ENCODE results near the gene UNC13D. TPM values are rescaled to one million over a fixed set of nuclear protein-coding genes. Genes with fewer than 3 reads are reported as not detected.

The UNC13D gene
- total and polyA plus RNA-seq, 10 donors = 36.4 to 187 (median 120) TPM

GRCh38 chr17:75825748-75826370 is 18.3 kb downstream of the UNC13D start:
- H3K27ac ChIP-seq = peak overlapping the region in 7 of 8 donors; percentile 15 to 84 (median 78)
- H3K4me3 ChIP-seq = no peak overlapping the region
- peaks cover 17 to 86% (median 44%) of the 10 kb centered on the region in 6 donors for H3K4me1 ChIP-seq
- DNase-seq = no peak
- peaks cover 0 to 100% (median 79%) of the 10 kb centered on the region in 6 donors for H3K36me3 ChIP-seq
- TF ChIP-seq POLR2A (IDR thresholded peaks at IDR 0.05) = no peak
- peak in 2 of 3 donors; percentile 6 to 11 for TF ChIP-seq POLR2AphosphoS5 (IDR thresholded peaks at IDR 0.05)
- 75 to 91% (median 84%) methylated on average over 10 to 12 of the region's 12 CpGs for WGBS, 5 donors
- H3K9me3 ChIP-seq = no peaks in the 10 kb centered on the region
- intact Hi-C loops (cut with DNase I; ENCODE audit: low total_unique reads) = no loop called here
- H3K27me3 ChIP-seq (replicated peaks in 1 of 7) = no peaks in the 10 kb centered on the region

GRCh38 chr17:75825149-75825552 is 19.1 kb downstream of the UNC13D start:
- H3K4me1 ChIP-seq = peaks cover 14 to 79% (median 41%) of the 10 kb centered on the region in 6 donors
- peaks cover 0 to 100% (median 79%) of the 10 kb centered on the region in 6 donors for H3K36me3 ChIP-seq
- WGBS, 5 donors = 77 to 91% (median 87%) methylated on average over 8 to 13 of the region's 13 CpGs
- DNase-seq = no peak
- intact Hi-C loops (cut with DNase I; ENCODE audit: low total_unique reads) = no loop called here
- H3K27me3 ChIP-seq (replicated peaks in 1 of 7) = no peaks in the 10 kb centered on the region
- peak overlapping the region in 7 of 8 donors; percentile 29 to 84 (median 78) for H3K27ac ChIP-seq
- H3K4me3 ChIP-seq = no peak overlapping the region
- peak in 1 of 3 donors; percentile 58 for TF ChIP-seq POLR2AphosphoS5 (IDR thresholded peaks at IDR 0.05)
- TF ChIP-seq POLR2A (IDR thresholded peaks at IDR 0.05) = no peak
- no peaks in the 10 kb centered on the region for H3K9me3 ChIP-seq

GRCh38 chr17:75824666-75825065 is 19.5 kb downstream of the UNC13D start:
- peak overlapping the region; percentile 29 to 84 (median 72) for H3K27ac ChIP-seq
- H3K4me1 ChIP-seq = peaks cover 14 to 74% (median 38%) of the 10 kb centered on the region in 6 donors
- H3K4me3 ChIP-seq = no peak overlapping the region
- WGBS, 5 donors = 51 to 82% (median 70%) methylated on average over 2 of the region's 2 CpGs
- no peaks in the 10 kb centered on the region for H3K27me3 ChIP-seq (replicated peaks in 1 of 7)
- peaks cover 0 to 100% (median 79%) of the 10 kb centered on the region in 6 donors for H3K36me3 ChIP-seq
- H3K9me3 ChIP-seq = no peaks in the 10 kb centered on the region
- TF ChIP-seq CTCF (IDR thresholded peaks at IDR 0.05 in 8 of 11, conservative IDR thresholded peaks at IDR 0.05 in 3 of 11) = no peak
- TF ChIP-seq POLR2AphosphoS5 (IDR thresholded peaks at IDR 0.05) = peak in 2 of 3 donors; percentile 4 to 23
- intact Hi-C loops (cut with DNase I; ENCODE audit: low total_unique reads) = no loop called here
- DNase-seq = no peak

- Histone ChIP-seq H3K9me3 (no peaks in the 10 kb centered on the region), H3K36me3 (peaks cover 0 to 100% (median 80%) of the 10 kb centered on the region in 6 donors)
- WGBS, 5 donors = 85 to 93% (median 89%) methylated on average over 8 to 13 of the region's 13 CpGs
Measured at GRCh38 chr17:75824050-75824552, 20.1 kb downstream of the UNC13D start.

GRCh38 chr17:75823257-75824041 is 20.8 kb downstream of the UNC13D start:
- Histone ChIP-seq H3K27me3 (replicated peaks in 1 of 7) (no peaks in the 10 kb centered on the region), H3K27ac (peak overlapping the region in 5 of 8 donors; percentile 36 to 84 (median 67)), H3K4me3 (no peak overlapping the region), H3K4me1 (peaks cover 14 to 68% (median 35%) of the 10 kb centered on the region in 6 donors), H3K9me3 (no peaks in the 10 kb centered on the region), H3K36me3 (peaks cover 0 to 100% (median 80%) of the 10 kb centered on the region in 6 donors)
- intact Hi-C loops (cut with DNase I; ENCODE audit: low total_unique reads) = no loop called here
- TF ChIP-seq CTCF (IDR thresholded peaks at IDR 0.05 in 8 of 11, conservative IDR thresholded peaks at IDR 0.05 in 3 of 11) (no peak), POLR2AphosphoS5 (IDR thresholded peaks at IDR 0.05) (peak in 2 of 3 donors; percentile 43 to 68)
- no peak for DNase-seq
- 87 to 98% (median 91%) methylated on average over 22 to 28 of the region's 28 CpGs for WGBS, 5 donors

More at GRCh38 chr17:75824050-75824552, 20.1 kb downstream of the UNC13D start:
- Histone ChIP-seq H3K4me3 (no peak overlapping the region), H3K4me1 (peaks cover 14 to 74% (median 38%) of the 10 kb centered on the region in 6 donors), H3K27me3 (replicated peaks in 1 of 7) (no peaks in the 10 kb centered on the region), H3K27ac (peak overlapping the region in 6 of 8 donors; percentile 29 to 84 (median 72))
- TF ChIP-seq POLR2AphosphoS5 (IDR thresholded peaks at IDR 0.05) = peak; percentile 22 to 56 (median 31)
- TF ChIP-seq POLR2A (IDR thresholded peaks at IDR 0.05) = no peak
- no peak for DNase-seq
- intact Hi-C loops (cut with DNase I; ENCODE audit: low total_unique reads) = no loop called here
